T-helper 2 cell treated with Interferon-gamma antibody and Interleukin-4, amounts not matched to agents 100 ng/mL and 5 ng/mL, for 36 hours (primary cell): ENCODE results near the gene ARMC12. TPM values are rescaled to one million over a fixed set of nuclear protein-coding genes. Genes with fewer than 3 reads are reported as not detected.

Experiments used
- total RNA-seq: library from RNA; stranded (reverse); gene quantifications from 2 replicates; pipeline ENCODE4 v1.2.3, GENCODE V29; 2022

ARMC12 gene
- total RNA-seq, 1 donor from 2014 or later = 0.86 TPM

Other genes starting within 250 kb of the ARMC12 start
- 0.14 and 0.23 TPM in 2 replicates for gene TEAD3, start 240.0 kb upstream of the ARMC12 start, total RNA-seq
- not detected in 2 replicates for gene TULP1, start 224.1 kb upstream of the ARMC12 start, total RNA-seq
- gene FKBP5, start 48.1 kb upstream of the ARMC12 start, total RNA-seq = 78.9 and 83.2 TPM in 2 replicates
- not detected in 2 replicates for gene CLPSL2, start 39.6 kb downstream of the ARMC12 start, total RNA-seq
- not detected in 2 replicates for gene CLPSL1, start 44.0 kb downstream of the ARMC12 start, total RNA-seq
- not detected in 2 replicates for gene CLPS, start 60.3 kb downstream of the ARMC12 start, total RNA-seq
- not detected in 2 replicates for gene LHFPL5, start 68.3 kb downstream of the ARMC12 start, total RNA-seq
- 89.4 and 94.3 TPM in 2 replicates for gene SRPK1, start 184.1 kb downstream of the ARMC12 start, total RNA-seq